Measurements from ENCODE around the gene ENTREP1.
"Not testable (repeated sequence)": the region's sequence is repeated elsewhere in the genome, so short reads cannot be mapped to it uniquely, and the experiment has no call there.

Gene ENTREP1

GRCh38 chr9:69324549-69325401, at the start of gene ENTREP1:
TSS of gene ENTREP1 (plus strand) at chr9:69325215. CDS start at chr9:69325310, 95 bp downstream.
- no peak for DNase-seq (ENCODE audit: low read depth in 2 of 2)

- DNase-seq (ENCODE audit: low read depth in 2 of 2): no peak
These were observed 48.2 kb upstream of the ENTREP1 start for GRCh38 chr9:69276775-69277174.

GRCh38 chr9:69279084-69279731, 45.8 kb upstream of the ENTREP1 start:
- DNase-seq (ENCODE audit: low read depth in 2 of 2): peak in 1 of 2 donors; percentile 26

GRCh38 chr9:69279733-69280132, 45.3 kb upstream of the ENTREP1 start:
- DNase-seq (ENCODE audit: low read depth in 2 of 2): no peak

GRCh38 chr9:69283003-69283402, 42.0 kb upstream of the ENTREP1 start:
- DNase-seq (ENCODE audit: low read depth in 2 of 2): no peak

GRCh38 chr9:69292078-69292477, 32.9 kb upstream of the ENTREP1 start:
- no peak for DNase-seq (ENCODE audit: low read depth in 2 of 2)

- no peak for DNase-seq (ENCODE audit: low read depth in 2 of 2)
These were observed 31.9 kb upstream of the ENTREP1 start for GRCh38 chr9:69293156-69293555.

GRCh38 chr9:69295872-69296552, 29.0 kb upstream of the ENTREP1 start:
- no peak for DNase-seq (ENCODE audit: low read depth in 2 of 2)

- no peak for DNase-seq (ENCODE audit: low read depth in 2 of 2)
These were observed 27.6 kb upstream of the ENTREP1 start for GRCh38 chr9:69297300-69297980.

- DNase-seq (ENCODE audit: low read depth in 2 of 2): no peak
These were observed 25.7 kb upstream of the ENTREP1 start for GRCh38 chr9:69299315-69299714.

GRCh38 chr9:69299826-69300225, 25.2 kb upstream of the ENTREP1 start:
- no peak for DNase-seq (ENCODE audit: low read depth in 2 of 2)

- no peak for DNase-seq (ENCODE audit: low read depth in 2 of 2)
These were observed 21.7 kb upstream of the ENTREP1 start for GRCh38 chr9:69303331-69303730.

- not testable (repeated sequence) for DNase-seq (ENCODE audit: low read depth in 2 of 2)
These were observed 18.0 kb upstream of the ENTREP1 start for GRCh38 chr9:69306895-69307445.

- DNase-seq (ENCODE audit: low read depth in 2 of 2): no peak
These were observed 17.4 kb upstream of the ENTREP1 start for GRCh38 chr9:69307446-69308205.

- no peak for DNase-seq (ENCODE audit: low read depth in 2 of 2)
These were observed 16.6 kb upstream of the ENTREP1 start for GRCh38 chr9:69308206-69308931.

GRCh38 chr9:69313175-69313574, 11.8 kb upstream of the ENTREP1 start:
- no peak for DNase-seq (ENCODE audit: low read depth in 2 of 2)

- no peak for DNase-seq (ENCODE audit: low read depth in 2 of 2)
These were observed 10.5 kb upstream of the ENTREP1 start for GRCh38 chr9:69314547-69314946.

GRCh38 chr9:69317081-69317480, 7.9 kb upstream of the ENTREP1 start:
- no peak for DNase-seq (ENCODE audit: low read depth in 2 of 2)

- peak; percentile 15 to 50 for DNase-seq (ENCODE audit: low read depth in 2 of 2)
These were observed 7.1 kb upstream of the ENTREP1 start for GRCh38 chr9:69317894-69318293.

GRCh38 chr9:69319324-69320025, 5.5 kb upstream of the ENTREP1 start:
- DNase-seq (ENCODE audit: low read depth in 2 of 2): no peak

Measured in stimulated activated CD8-positive, alpha-beta memory T cell treated with anti-CD3 and anti-CD28 coated beads, Interleukin-15, amount 100 ng/mL, for 48 hours (primary cell).